D721Med (cell line): ENCODE measurements around the gene ZBTB5.
"Not testable (repeated sequence)": the region's sequence is repeated elsewhere in the genome, so short reads cannot be mapped to it uniquely, and the experiment has no call there.

ENCODE experiments used
- DNase-seq: peaks from one replicate; pipeline ENCODE4 v3.0.0; 2011; ENCODE audit warnings: low spot score; ENCODE audit not compliant: insufficient read length
- FAIRE-seq: peaks from 2 replicates; lab custom pipeline; 2011; peaks lifted over from hg19 to GRCh38; lab: Jason Lieb, UNC
- TF ChIP-seq, protein P1 (sequence below): IDR thresholded peaks from 2 replicates; pipeline ENCODE4 v1.5.1; 2012; ENCODE audit warnings: mild to moderate bottlenecking, control low read depth; ENCODE audit not compliant: insufficient read depth; ENCODE audit errors: missing control alignments

The ZBTB5 gene

DNA sequence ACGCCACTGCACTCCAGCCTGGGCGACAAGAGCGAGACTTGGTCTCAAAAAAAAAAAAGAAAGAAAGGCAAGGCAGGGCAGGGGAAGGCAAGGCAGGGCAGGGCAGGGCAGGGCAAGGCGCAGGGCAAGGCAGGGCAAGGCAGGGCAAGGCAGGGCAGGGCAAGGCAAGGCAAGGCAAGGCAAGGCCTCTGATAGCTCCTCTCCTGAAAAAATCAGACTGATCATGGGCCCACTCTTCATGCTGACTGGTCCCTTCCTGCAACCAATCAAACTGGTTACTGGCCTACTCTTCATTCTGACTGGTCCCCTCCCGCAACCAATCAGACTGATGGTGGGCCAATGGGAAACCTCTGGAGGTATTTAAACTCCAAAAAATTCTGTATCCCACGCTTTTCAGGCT is 3.4 kb upstream of the ZBTB5 start:
- TF ChIP-seq, protein P1, sequence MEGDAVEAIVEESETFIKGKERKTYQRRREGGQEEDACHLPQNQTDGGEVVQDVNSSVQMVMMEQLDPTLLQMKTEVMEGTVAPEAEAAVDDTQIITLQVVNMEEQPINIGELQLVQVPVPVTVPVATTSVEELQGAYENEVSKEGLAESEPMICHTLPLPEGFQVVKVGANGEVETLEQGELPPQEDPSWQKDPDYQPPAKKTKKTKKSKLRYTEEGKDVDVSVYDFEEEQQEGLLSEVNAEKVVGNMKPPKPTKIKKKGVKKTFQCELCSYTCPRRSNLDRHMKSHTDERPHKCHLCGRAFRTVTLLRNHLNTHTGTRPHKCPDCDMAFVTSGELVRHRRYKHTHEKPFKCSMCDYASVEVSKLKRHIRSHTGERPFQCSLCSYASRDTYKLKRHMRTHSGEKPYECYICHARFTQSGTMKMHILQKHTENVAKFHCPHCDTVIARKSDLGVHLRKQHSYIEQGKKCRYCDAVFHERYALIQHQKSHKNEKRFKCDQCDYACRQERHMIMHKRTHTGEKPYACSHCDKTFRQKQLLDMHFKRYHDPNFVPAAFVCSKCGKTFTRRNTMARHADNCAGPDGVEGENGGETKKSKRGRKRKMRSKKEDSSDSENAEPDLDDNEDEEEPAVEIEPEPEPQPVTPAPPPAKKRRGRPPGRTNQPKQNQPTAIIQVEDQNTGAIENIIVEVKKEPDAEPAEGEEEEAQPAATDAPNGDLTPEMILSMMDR = no peak
- no peak for FAIRE-seq
- no peak for DNase-seq

DNA sequence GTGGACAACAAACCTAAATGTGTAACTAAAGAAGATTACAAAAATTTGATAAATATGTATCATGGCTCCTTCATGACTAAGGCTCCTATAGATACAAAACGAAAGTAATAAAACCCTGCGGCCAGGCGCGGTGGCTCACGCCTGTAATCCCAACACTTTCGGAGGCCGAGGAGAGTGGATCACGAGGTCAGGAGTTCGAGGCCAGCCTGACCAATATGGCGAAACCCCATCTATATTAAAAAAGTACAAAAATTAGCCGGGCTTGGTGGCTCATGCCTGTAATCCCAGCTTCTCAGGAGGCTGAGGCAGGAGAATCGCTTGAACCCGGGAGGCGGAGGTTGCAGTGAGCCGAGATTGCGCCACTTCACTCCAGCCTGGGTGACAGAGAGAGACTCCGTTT is 2.3 kb upstream of the ZBTB5 start:
- FAIRE-seq, DNase-seq: not testable (repeated sequence)

DNA sequence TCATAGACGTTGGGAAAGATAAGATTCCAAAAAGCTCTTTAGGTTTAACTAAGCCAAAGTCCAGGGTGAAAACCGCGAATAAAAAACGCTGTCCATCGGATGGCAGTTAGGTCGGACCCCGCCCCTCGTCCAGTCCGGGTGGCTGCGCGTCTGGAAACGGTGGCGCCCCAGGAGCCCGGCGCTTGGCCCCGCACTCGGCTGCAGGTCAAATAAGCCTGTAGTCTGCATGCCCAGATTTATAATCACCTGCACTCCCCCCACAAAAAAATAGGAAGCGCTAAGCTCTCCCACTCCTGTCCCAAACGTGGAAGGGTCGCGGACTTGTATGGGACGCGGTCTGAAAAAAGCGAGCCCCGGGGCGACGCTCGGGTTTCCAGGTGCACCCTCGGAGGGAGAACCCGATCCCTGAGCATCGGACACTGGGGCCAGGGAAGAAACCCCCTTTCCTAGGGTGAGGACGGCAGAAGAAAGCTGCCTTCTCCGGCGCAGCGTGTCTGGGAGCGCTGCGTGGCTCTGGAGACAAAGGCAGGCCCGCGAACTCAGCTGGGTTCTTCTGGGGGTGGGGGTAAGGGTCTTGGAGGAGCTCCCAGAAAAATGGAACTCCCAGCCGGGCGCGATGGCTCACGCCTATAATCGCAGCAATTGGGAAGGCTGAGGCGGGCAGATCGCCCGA is 923 bp upstream of the ZBTB5 start:
- no peak for DNase-seq
- TF ChIP-seq, protein P1 = no peak
- no peak for FAIRE-seq

DNA sequence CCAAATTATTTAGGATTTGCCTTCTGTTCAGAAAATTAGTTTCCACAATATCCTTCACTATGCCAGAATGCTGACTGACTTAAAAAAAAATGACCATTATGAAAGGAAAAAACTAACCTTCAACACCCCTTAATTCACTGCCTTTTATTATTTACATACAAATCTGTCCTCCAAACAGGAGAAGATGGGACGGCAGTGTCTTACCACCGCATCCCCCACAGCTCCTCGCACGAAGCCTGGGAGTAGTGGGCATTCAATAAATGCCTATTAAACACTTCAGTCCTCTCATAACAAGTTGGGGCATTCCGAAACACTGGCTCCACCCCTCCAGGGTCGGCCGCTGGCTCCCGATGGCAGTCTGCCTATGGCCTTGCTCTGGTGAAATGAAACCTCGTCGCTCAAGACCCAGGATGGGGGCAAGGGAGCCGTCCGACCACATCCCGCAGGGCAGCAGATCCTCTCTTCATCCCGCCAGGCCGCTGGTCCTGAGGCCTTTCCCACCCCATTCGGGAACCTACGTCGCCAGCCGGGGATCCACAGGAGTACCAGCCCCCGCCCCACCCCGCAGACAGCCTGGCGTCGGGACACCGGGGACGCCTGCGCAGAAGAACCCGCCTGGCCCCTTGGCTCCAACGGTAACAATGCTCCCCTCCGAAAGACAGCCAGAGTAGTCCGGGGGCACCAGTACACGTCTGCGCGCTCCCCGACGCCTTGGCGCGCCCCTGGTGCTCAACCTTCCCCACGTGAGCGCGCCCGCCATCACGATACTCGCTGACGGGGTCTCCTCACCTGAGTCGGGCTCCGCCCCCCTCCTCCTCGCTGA is 613 bp downstream of the ZBTB5 start:
- DNase-seq (no peak), FAIRE-seq (no peak)
- TF ChIP-seq, protein P1 = no peak

DNA sequence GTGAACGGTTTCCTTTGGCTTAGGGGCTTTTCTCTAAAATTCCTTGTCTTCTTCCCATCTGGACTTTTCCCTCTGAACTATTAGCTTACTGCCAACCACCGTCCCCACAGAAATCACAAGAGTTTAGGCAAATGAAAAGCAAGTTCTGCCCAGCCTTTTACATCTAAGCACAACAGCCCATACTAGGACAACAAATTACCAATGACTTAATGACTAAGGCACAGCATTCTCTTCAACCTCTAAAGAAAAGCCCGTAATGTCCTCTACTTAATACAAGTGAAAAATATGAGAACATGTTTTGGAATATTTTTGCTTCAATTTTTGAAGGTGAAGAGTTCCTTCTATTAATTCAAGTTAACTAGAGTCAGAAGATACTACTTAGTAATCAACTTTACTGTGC is 1.2 kb downstream of the ZBTB5 start:
- FAIRE-seq (no peak), DNase-seq (no peak)
- TF ChIP-seq, protein P1 = no peak

DNA sequence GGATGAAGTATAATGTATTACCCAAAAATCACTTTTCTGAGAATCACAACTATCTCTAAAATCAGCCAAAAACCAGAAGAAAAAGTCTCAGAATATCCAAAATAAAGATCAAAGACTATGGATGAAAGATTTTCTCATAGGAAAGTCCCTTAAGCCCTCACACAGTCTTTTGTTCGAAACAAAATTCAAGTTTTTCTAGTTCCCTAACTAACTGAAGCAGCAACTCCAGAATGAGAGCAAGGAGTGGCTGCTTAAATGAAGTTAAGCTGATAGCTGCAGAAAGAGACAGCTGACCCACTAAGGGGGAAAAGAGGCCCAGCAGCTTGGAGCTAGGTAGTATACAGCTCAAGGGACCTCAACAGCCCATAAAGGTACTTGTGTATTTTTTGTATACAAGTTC is 8.4 kb downstream of the ZBTB5 start:
- FAIRE-seq = no peak
- TF ChIP-seq, protein P1 = no peak
- DNase-seq = no peak

DNA sequence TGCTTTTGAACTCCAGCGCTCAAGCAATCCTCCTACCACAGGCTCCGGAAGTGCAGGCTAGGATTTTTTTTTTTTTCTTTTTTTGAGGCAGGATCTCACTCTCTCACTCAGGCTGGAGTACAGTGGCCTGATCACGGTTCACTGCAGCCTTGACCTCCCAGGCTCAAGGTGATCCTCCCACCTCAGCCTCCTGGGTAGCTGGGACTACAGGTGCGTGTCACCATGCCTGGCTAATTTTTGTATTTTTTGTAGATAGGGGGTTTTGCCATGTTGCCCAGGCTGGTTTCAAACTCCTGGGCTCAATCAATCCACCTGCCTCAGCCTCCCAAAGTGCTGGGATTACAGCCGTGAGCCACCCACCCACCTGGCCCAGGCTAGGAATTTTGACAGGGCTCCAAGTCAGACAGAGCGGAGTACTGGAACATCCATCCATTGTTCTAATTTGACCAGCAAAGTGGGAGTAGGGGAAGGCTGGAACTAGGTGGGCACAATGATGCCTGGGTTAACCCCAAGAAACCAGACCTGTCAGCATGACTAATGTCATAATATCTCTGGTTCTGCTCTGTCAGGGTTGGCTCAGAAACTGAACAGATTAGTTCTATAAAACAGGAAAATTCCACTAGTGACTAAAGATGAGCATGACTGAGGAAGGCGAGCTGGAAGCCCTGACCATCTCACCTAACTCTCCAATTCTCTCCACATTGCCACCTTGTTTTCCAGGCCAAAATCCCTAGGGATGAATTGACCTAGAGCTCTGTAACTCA is 9.2 kb downstream of the ZBTB5 start:
- TF ChIP-seq, protein P1 = no peak

More for the DNA sequence above, 9.2 kb downstream of the ZBTB5 start:
- FAIRE-seq = no peak
- DNase-seq = no peak
